T-helper 2 cell (primary cell): Measurements from ENCODE around the gene EPB41L1.
A peak's percentile ranks its signal among the peaks of the same experiment; 100 is the strongest.

ENCODE experiments used
- DNase-seq, 5 experiments: peaks; one replicate each; pipeline versions ENCODE4 v3.0.0 to v3.0.0-alpha.2; 2012 to 2022
- total RNA-seq, 2 donors: gene quantifications; one replicate each; lab custom pipeline; 2026; lab: John Stamatoyannopoulos, UW

Gene EPB41L1
- total RNA-seq, result 0.62 to 0.67 reads per million in 2 donors

DNA sequence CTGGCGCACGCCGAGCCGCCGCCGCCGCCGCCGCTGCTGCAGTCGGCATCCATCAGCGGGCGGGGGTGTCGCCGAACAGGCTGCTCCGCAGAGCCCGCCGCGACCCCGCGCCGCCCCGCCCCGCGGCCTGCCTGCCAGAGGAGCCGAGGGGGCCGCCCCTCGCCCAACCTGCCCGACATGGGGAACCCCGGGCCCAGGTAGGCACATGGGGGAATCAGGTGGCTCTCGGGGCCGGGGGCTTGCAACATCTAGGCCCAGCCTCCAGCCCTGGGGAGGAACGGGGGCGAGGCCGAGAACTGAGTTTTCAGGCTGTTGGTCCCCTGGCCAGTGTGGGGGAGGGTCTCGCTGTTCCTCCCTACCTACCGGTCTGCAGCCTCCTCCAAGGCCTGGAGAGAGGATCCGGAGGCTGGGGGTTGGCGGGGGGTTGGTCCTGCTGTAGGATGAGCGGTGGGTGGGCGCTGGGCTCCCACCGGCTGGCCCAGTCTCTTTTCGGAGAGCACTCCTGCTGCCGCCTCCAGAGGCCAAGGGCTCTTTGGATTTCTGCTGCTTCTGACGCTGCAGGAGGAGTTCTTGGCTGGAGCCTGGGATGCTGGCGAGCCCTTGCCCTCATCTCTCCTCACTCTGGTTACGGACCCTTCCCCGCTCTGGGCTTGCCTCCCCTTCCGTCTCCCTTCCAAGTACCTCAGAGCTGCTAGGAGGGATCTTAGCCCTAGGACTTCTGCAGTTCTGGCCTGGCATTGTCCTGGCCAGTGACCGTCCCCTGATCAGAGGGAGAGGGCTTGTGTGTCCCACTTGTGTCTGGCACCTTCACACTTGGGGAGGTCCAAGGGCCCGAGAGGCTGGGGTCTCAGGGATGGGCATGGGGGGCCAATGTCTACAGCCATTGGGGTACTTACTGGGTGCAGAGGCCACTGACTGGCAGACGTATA is at the start of gene EPB41L1:
Gene EPB41L1, plus strand, starts transcription at position 41 of the 929 bp plus-strand sequence. CDS start 19,038 bp downstream, outside the sequence.
- no peak for DNase-seq

DNA sequence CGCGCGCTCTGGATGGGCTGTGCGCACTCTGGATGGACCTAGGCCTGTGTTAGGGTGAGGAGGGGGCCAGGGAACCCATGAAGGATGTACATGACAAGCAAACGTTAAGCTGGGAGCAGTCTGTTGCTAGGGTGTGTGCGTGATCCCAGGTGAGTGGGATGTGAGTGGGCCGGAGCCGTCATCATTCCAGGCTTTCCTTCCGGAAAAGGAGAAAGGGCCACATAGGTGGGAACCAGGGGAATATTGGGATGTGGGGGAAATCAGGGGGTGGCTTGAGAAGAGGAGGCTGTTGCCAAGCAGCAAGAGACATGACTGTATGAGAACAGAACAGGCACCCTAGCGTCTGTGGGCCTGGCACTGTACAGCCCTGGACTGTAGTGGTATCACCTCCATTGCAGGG is 49.7 kb upstream of the EPB41L1 start:
- no peak for DNase-seq

DNA sequence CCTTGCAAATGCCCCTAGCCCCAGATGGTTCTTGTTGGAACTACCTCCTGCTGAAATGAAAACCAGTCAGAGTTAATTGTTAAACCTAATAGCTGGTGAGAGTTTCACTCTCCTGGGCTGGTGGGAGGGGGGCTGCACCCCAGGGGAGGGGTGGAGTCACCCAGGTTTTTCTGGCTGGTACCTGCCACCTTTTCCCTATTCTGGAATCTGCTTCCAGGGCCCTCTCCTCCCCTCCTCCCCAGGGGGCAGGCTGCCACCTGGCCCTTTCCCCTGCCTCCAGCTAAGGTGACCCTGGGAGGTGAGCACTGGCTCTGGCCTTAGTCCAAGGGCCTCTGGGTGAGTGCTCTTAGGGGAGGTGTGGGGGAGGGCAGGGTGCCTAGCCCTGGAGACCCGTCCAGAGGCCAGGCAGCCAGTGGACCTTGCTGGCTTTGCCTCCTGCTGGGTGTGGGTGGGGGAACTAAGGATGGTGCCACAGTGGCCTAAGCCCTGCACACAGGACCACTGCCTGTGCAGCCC is 48.8 kb upstream of the EPB41L1 start:
- DNase-seq, result no peak

DNA sequence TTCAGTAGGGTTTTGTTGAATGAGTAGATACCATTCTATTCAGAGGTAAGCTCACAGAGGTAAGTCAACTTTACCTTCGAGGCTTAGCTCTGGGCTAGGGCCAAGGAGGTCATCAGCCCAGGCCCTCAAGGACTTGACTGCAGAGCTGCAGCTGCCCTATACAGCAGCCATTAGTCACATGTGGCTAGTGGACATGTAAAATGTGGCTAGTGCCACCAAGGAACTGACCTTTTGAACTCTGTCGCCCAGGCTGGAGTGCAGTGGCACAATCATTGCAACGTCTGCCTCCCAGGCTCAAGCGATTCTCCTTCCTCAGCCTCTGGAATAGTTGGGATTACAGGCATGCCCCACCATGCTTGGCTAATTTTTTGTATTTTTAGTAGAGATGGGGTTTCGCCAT is 47.9 kb upstream of the EPB41L1 start:
- DNase-seq, result no peak

DNA sequence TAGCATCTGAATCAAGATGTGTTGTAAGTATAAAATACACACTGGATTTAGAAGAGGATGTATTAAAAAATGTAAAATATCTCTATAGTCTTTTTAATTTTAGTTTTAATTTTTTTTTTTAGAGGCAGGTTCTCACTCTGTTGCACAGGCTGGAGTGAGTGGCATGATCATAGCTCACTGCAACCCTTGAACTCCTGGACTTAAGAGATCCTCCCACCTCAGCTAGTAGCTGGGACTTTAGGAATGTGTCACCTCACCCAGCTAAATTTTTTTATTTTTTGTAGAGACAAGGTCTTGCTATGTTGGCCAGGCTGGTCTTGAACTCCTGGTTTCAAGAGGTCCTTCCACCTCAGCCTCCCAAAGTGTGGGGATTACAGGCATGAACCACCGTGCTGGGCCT is 46.7 kb upstream of the EPB41L1 start:
- DNase-seq, result no peak

DNA sequence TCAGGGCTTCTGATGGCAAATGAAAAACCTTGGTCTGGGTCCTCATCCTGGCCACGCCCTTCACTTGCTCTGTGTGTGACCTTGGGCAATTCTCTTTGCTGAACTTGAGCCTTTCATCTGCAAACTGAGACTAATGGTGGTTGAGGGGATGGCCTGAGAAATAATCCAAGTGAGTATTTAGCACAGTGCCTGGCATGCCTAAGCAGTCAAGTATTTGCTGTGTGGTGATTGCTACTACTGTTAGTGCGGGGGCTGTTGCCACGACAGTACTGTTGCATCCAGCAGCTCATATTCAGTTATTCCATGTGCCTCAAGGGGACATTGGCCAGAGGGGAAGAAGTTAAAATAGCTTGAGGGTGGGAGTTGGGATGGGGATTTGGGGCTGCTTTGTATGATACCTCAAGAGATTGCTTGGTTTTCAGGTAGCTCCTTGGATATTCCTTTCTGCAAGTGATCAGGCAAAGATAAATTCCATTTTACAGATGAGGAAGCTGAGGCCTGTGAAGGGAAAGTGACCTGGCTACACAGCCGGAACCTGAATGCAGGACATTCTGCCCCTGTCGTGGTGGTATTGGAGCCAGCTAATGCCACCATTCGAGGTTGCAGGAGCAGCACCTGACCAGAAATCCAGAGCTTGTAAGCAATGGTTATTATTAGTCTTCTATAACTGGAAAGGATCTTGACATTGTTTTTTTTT is 45.1 kb upstream of the EPB41L1 start:
- DNase-seq, result no peak

DNA sequence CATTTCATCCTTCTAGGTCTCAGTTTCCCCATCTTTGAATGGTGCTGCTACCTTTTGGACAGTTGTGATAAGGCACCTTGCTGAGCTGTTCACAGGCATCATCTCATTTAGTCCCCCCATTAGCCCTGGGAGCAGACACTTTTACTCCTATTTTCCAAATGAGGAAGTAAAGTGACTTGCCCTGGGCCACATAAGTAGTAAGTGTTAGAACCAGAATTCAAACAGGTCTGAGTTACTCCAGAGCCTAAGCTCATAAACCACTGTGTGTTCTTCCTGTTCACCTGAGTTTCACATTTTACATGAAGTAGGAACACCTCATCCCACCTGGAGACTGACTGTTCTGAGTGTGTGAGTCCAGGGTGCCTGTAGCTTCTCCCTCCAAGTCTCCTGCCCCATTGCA is 43.5 kb upstream of the EPB41L1 start:
- DNase-seq, result no peak

DNA sequence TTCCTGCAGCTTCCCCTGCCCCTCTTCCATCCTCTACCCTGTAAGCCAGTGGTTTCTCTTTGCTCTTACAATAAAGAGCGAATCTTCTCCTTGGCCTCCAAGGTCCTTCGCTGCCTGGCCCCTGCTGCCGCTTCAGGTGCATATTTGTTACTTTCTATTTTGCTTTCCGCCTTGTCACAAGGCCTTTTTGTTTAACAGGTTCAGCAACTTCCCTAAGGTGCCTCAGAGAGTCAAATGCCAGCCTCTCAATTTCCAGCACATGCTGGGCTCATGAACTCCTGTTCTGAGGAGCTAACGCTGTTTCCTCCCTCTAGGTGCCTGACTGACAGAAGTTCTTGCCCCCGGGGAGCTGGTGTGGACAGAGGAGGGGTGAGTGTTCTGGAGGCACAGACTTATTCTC is 42.4 kb upstream of the EPB41L1 start:
- no peak for DNase-seq

DNA sequence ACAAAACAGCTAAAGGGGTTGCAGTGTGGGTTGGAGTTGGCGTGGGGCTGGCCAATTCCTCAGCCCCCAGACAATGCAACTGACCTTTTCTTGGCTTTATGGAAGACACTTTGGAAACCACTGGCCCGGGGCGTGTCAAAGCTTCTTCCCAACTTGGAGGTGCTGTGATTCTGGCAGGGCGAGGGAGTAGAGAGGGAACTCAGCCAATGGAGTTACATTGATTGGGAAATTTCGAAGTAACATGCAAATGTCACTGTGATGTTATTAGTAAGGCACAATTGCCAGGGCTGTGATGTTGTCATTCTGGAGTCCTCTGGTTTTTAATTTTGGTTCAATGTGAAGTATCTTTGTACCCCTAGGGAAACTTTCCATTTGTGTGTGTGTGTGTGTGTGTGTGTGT is 41.5 kb upstream of the EPB41L1 start:
- DNase-seq, result no peak

DNA sequence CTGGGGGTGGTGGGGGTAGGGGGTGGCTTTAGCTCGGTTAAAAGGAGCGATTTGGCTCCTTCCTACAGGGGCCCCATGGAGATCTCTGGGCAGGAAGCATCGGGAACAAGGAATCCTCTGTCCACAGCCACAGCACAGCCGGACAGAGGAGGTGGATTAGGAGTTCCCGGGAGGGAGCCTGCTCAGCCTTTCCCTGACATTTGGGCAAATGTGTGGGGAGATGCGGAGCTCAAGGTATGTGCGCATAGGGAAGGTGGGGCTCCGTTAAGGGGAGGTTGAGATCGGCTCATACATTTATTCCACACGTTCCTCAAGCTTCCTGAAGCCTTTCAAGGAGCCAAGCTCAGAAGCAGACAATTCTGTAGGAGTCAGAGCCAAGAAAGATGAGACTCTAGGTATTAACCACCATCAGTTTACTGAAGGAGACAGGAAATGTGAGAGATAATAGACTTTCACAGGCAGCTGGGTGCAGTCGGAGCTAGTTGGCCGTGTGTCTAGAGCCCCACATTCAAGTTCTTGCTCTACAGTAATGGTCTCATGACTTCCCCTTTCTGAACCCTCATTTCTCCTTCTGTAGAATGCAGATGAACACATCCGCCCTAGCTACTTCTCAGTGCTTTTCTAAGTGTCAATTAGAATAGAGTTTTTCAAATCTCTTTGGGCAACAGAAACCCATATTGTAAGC is 40.8 kb upstream of the EPB41L1 start:
- peak in 1 of 5 experiments; percentile 34 for DNase-seq

DNA sequence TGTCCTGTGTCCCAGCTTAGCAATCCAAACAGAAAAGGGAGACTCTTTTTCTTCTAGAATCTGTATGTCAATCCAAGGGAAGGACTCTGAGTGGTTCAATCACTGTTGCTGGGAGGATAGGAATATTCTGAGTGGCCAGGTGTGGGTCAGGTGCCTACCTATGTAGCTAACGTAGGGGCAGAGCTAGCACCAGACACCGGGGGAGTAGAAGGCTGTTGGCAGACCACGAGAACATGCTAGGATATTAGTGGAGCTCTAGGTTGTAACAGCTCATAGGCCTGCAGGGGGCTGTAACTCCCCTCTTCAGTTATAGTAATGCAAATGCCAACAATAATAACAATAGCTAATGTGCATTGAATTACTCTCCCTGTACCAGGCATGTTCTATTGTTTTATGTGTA is 39.8 kb upstream of the EPB41L1 start:
- DNase-seq, result no peak

DNA sequence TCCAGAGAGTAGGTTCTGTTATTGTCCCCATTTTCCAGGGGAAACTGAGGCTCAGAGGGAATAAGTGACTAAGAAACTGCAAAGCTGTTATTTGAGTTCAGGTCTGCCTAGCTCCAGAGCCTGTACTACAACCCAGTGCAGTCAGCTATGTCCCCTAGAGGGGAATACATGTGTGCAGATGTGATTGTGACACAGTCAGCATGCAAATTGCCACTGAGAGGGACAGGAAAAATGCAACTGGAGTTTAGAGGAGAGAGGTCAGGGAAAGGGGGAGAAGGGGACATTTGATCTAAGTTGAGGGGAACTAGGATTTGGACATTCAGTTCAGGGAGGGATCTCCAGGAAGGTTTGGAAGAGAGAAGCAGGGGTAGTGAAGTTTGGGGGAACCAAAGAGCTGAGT is 38.6 kb upstream of the EPB41L1 start:
- no peak for DNase-seq

DNA sequence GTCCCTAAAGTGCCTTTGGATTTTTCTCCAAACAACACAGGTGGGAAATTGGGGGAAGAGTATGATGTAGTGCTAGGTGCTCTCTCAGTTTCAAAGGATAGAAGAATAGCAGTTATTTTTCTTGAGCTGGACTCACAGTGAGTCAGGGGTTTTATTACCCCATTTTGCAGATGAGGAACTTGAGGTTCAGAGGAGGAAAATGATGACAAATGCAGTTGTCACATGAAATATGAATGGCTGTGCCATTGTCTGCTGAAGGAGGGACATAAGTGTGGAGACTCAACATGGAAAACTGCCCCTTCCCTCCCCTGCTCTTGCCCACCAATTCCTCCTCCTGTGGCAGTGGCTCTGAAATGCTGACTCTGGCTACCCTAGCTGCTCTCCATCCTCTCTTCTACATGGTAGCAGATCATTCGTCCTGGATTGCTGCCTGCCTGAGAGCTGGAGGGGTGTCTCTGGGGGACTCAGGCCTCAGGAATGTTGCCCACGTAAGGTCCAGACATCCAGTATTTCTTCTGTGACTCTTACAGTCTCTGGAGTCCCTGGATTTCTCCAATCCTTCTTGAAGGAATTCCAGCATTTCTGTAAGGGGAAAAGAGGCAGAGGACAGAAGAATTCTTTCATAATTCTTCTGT is 37.6 kb upstream of the EPB41L1 start:
- no peak for DNase-seq

DNA sequence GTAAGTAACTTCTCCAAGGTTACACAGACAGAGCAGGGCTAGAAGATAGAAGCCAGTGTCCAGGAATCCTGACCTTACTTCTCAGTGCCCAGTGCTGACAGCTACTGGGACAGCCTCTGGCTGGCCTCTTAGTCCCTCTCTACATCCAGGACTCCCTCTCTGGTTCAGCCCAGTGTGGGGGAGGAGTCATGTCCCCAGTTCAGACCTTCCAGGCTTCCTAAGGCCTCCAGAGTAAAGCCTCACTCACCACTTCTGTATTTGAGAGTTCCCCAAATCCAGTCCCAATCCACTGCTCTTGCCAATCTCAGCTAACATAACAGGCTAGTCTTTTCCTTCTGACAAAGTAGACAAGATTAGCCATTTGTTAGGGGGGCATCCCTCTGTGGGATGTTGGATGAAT is 36.9 kb upstream of the EPB41L1 start:
- no peak for DNase-seq

DNA sequence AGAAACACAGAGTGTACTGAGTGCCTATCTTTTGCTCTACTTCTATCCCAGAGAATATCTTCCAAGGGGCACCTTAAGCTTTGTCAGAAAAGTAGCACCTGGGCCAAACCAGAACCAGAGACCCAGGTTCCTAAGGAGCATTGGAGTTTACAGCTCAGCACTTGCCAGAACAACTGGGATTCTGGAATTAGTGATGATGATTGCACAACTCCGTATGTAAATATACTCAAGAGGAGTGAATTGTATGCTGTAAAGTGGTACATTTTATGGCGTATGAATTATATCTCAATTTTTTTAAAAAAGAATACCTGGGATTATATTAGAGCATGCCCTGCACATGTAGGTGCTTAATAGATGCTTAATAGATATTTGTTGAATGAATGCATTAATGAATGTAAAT is 36.2 kb upstream of the EPB41L1 start:
- no peak for DNase-seq

DNA sequence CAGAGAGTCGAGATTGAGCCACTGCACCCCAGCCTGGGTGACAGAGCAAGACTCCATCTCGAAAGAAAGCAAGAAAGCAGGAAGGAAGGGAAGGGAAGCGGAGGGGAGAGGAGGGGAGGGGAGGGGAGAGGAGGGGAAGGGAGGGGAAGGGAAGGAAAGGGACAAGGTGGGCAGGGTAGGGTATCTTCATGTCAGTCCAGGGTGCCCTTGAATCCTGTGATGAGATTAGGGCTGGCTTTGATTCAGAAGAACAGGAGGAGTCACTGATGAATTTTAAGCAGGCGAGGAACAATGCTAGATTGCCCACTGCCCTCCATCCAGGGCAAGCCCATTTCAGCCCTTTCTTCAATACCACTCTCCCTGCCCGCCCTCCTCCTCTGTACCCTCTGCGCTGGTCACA is 35.0 kb upstream of the EPB41L1 start:
- DNase-seq, result no peak

DNA sequence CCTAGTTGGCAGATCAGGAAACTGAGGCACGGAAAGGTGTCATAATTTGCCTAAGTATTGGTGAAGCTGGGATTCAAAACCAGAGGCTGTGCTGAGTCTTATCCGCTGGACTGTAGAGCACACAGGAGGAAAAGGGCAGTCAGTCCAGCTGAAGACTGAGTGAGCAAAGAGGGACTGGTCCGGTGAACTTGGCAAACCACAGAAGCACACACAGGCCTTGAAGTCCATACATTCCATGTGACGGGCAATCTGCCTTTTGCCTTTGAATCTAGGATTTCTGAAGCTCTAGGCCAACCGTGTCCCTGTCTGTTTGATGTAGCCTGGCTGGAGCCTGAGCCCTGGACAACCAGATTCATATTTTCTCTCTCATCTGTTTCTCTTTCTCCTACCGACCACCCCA is 34.3 kb upstream of the EPB41L1 start:
- DNase-seq, result no peak

DNA sequence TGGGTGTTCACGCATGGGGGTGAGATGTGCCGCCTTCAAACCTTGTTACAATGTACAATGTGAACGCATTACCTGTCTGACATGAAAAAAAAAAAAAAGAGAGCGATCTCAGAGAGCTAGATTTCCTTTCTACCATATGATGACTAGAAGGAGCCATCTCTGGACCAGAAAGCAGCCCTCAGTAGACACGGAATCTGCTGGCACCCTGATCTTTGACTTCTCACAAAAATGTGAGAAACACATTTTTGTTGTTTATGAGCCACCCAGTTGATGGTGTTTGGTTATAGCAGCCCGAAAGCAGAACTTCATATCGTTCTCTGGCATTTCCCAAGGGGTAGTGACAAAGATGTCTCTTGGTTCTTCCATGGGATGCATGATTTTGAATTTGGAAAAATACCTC is 33.5 kb upstream of the EPB41L1 start:
- DNase-seq, result no peak

DNA sequence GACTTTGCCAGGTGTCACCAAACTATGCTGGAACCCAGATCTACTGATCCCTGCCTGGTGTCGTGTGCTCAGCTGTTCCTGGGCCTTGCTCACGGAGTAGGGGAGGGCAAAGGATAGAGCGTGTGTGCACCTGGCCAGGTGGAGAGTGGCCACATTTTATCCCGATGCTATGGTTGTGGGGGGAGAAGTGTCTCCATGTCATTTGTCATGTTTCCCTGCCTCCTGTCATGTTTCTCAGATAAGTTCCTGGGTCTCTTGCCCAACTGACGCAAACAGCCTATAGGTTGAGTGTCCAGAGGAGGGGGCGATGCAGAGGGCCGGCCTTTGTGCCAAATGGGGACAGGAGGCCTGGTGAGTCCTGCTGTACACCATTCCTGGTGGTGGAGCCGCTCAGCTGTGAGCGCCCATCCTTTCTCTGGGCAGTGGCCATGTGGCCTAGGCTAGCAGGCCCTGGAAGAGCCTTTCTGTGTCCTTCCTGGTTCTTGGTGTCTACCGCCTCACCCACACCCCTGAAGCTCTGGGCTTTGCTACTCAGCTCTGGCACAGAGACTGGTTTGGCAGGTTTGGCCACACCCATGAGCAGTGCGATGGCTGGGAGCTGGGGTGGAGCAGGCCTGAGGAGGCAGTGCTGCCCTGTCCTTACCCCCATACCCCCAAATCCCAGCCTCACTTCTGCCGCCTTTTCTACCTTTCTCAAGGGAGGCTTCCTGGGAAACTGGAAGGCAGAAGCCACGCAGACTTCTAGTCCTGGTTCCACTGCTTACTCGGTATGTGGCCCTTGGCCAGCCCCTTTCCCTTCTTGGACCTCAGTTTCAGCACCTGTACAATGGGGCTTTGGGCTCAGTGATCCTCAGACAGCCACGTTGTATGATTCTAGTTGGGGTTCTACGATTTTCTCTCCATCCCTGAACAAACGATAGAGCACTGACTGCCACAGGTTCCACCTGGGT is 32.3 kb upstream of the EPB41L1 start:
- no peak for DNase-seq

DNA sequence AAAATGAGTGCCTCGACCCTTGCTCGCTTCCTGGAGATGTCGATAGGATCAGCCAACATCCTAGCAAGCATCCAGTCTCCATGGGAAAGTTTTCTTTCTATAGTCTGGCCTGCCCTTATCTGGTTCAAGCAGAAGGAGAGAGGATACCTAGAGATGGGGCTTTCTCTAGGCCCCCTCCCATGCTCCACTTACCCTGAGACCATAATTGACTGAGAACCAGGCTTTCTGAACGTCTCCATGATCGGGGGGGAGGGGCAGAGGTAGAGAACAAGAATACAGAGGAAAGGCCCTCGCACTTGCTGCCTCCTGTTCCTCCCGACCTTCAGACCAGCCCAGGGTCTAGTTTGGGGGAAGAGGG is 31.6 kb upstream of the EPB41L1 start:
- no peak for DNase-seq

DNA sequence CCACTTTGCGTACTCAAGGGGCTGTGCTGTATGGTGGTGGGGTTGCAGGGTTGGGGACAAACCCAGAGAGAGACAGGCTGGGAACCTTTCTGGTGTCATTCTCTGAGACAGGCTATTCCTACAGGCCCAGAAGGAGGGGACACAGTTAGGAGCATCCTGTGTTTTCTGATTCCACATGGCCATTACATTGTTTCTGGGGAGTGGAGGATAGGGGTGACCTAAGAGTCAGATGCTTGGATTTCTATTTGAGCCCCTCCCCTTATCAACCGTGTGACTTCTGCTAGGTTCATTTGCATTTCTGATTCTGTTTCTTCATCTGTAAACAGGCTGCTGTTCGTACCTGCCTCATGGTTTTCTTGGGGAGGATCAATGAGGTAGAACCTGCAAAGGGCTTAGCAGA is 29.4 kb upstream of the EPB41L1 start:
- DNase-seq, result no peak
